ENCODE data around the gene MAPK10.

MAPK10 gene

GRCh38 chr4:86291180-86291579, 68.7 kb downstream of the MAPK10 start:
- no peak for TF ChIP-seq FOXM1 (IDR thresholded peaks at IDR 0.05; ENCODE audit: borderline replicate concordance)
- TF ChIP-seq SUZ12 (IDR thresholded peaks at IDR 0.05) = no peak
- no peak for TF ChIP-seq LEF1 (IDR thresholded peaks at IDR 0.05; ENCODE audit: borderline replicate concordance)
- no peak for TF ChIP-seq ZNF384 (IDR thresholded peaks at IDR 0.05)
- no peak for TF ChIP-seq ELF4 (IDR thresholded peaks at IDR 0.05)
- TF ChIP-seq HDGF (IDR thresholded peaks at IDR 0.05; ENCODE audit: borderline replicate concordance) = no peak
- TF ChIP-seq NFRKB (IDR thresholded peaks at IDR 0.05) = no peak
- no peak for TF ChIP-seq FOXK2 (IDR thresholded peaks at IDR 0.05)
- CTCF ChIA-PET = no interaction called here
- no peak for DNase-seq (ENCODE audit: extremely low spot score)
- POLR2A ChIA-PET = no interaction called here

- DNase-seq (ENCODE audit: extremely low spot score) = no peak
- no peak for TF ChIP-seq HDGF (IDR thresholded peaks at IDR 0.05; ENCODE audit: borderline replicate concordance)
- CTCF ChIA-PET = interaction anchor here (1.2 kb wide), 1 partner anchor 26 kb away, joined by 3 read pairs; no protein-coding TSS in a partner anchor
- POLR2A ChIA-PET = no interaction called here
These were observed 73.1 kb downstream of the MAPK10 start for GRCh38 chr4:86286726-86287125.

GRCh38 chr4:86283371-86283770, 76.5 kb downstream of the MAPK10 start:
- TF ChIP-seq SUZ12 (IDR thresholded peaks at IDR 0.05) = no peak
- TF ChIP-seq FOXK2 (IDR thresholded peaks at IDR 0.05) = no peak
- no peak for TF ChIP-seq CTBP1 (IDR thresholded peaks at IDR 0.05; ENCODE audit: borderline replicate concordance)
- no peak for TF ChIP-seq PKNOX1 (IDR thresholded peaks at IDR 0.05)
- TF ChIP-seq NFRKB (IDR thresholded peaks at IDR 0.05) = no peak
- no peak for TF ChIP-seq ARNT (IDR thresholded peaks at IDR 0.05)
- TF ChIP-seq HDGF (IDR thresholded peaks at IDR 0.05; ENCODE audit: borderline replicate concordance) = no peak
- TF ChIP-seq BHLHE40 (IDR thresholded peaks at IDR 0.05; ENCODE audit: borderline replicate concordance) = no peak
- TF ChIP-seq TARDBP (IDR thresholded peaks at IDR 0.05) = no peak
- TF ChIP-seq LEF1 (IDR thresholded peaks at IDR 0.05; ENCODE audit: borderline replicate concordance) = no peak
- TF ChIP-seq SP1 (IDR thresholded peaks at IDR 0.05) = no peak
- TF ChIP-seq FOXA1 (IDR thresholded peaks at IDR 0.05) = no peak
- TF ChIP-seq ELF4 (IDR thresholded peaks at IDR 0.05) = no peak
- no peak for TF ChIP-seq ZNF384 (IDR thresholded peaks at IDR 0.05)
- no peak for TF ChIP-seq L3MBTL2 (conservative IDR thresholded peaks at IDR 0.05)
- TF ChIP-seq FOXM1 (IDR thresholded peaks at IDR 0.05; ENCODE audit: borderline replicate concordance) = no peak
- ChIA-PET POLR2A (no interaction called here), CTCF (no interaction called here)

GRCh38 chr4:86280246-86280645, 79.6 kb downstream of the MAPK10 start:
- no peak for TF ChIP-seq SUZ12 (IDR thresholded peaks at IDR 0.05)
- TF ChIP-seq LEF1 (IDR thresholded peaks at IDR 0.05; ENCODE audit: borderline replicate concordance) = no peak
- no peak for TF ChIP-seq ARNT (IDR thresholded peaks at IDR 0.05)
- no peak for TF ChIP-seq SP1 (IDR thresholded peaks at IDR 0.05)
- TF ChIP-seq HDGF (IDR thresholded peaks at IDR 0.05; ENCODE audit: borderline replicate concordance) = no peak
- no peak for TF ChIP-seq L3MBTL2 (conservative IDR thresholded peaks at IDR 0.05)
- no peak for TF ChIP-seq BHLHE40 (IDR thresholded peaks at IDR 0.05; ENCODE audit: borderline replicate concordance)
- TF ChIP-seq FOXK2 (IDR thresholded peaks at IDR 0.05) = no peak
- TF ChIP-seq ELF4 (IDR thresholded peaks at IDR 0.05) = no peak
- no peak for TF ChIP-seq FOXM1 (IDR thresholded peaks at IDR 0.05; ENCODE audit: borderline replicate concordance)
- TF ChIP-seq FOXA1 (IDR thresholded peaks at IDR 0.05) = no peak
- no peak for TF ChIP-seq CTBP1 (IDR thresholded peaks at IDR 0.05; ENCODE audit: borderline replicate concordance)
- TF ChIP-seq ZNF384 (IDR thresholded peaks at IDR 0.05) = no peak
- TF ChIP-seq NFRKB (IDR thresholded peaks at IDR 0.05) = no peak
- TF ChIP-seq TARDBP (IDR thresholded peaks at IDR 0.05) = no peak
- no peak for DNase-seq (ENCODE audit: extremely low spot score)
- CTCF ChIA-PET = no interaction called here
- POLR2A ChIA-PET = no interaction called here

More at GRCh38 chr4:86283371-86283770, 76.5 kb downstream of the MAPK10 start:
- no peak for DNase-seq (ENCODE audit: extremely low spot score)

GRCh38 chr4:86279293-86279960, 80.4 kb downstream of the MAPK10 start:
- POLR2A ChIA-PET = no interaction called here
- CTCF ChIA-PET = no interaction called here
- TF ChIP-seq BHLHE40 (IDR thresholded peaks at IDR 0.05; ENCODE audit: borderline replicate concordance) (no peak), ARNT (IDR thresholded peaks at IDR 0.05) (no peak), L3MBTL2 (conservative IDR thresholded peaks at IDR 0.05) (no peak), ZNF384 (IDR thresholded peaks at IDR 0.05) (no peak), FOXK2 (IDR thresholded peaks at IDR 0.05) (no peak), FOXA1 (IDR thresholded peaks at IDR 0.05) (no peak), SUZ12 (IDR thresholded peaks at IDR 0.05) (no peak), CTBP1 (IDR thresholded peaks at IDR 0.05; ENCODE audit: borderline replicate concordance) (no peak), PKNOX1 (IDR thresholded peaks at IDR 0.05) (no peak), HDGF (IDR thresholded peaks at IDR 0.05; ENCODE audit: borderline replicate concordance) (no peak), TARDBP (IDR thresholded peaks at IDR 0.05) (no peak), LEF1 (IDR thresholded peaks at IDR 0.05; ENCODE audit: borderline replicate concordance) (no peak)
- DNase-seq (ENCODE audit: extremely low spot score) = no peak

GRCh38 chr4:86278126-86278525, 81.7 kb downstream of the MAPK10 start:
- DNase-seq (ENCODE audit: extremely low spot score) = no peak
- POLR2A ChIA-PET = no interaction called here
- TF ChIP-seq SUZ12 (IDR thresholded peaks at IDR 0.05) (no peak), CTBP1 (IDR thresholded peaks at IDR 0.05; ENCODE audit: borderline replicate concordance) (no peak), BHLHE40 (IDR thresholded peaks at IDR 0.05; ENCODE audit: borderline replicate concordance) (no peak), ZNF384 (IDR thresholded peaks at IDR 0.05) (no peak), FOXM1 (IDR thresholded peaks at IDR 0.05; ENCODE audit: borderline replicate concordance) (no peak), ELF4 (IDR thresholded peaks at IDR 0.05) (no peak), TARDBP (IDR thresholded peaks at IDR 0.05) (no peak), HDGF (IDR thresholded peaks at IDR 0.05; ENCODE audit: borderline replicate concordance) (no peak), L3MBTL2 (conservative IDR thresholded peaks at IDR 0.05) (no peak), FOXK2 (IDR thresholded peaks at IDR 0.05) (no peak), LEF1 (IDR thresholded peaks at IDR 0.05; ENCODE audit: borderline replicate concordance) (no peak), PKNOX1 (IDR thresholded peaks at IDR 0.05) (no peak), NFRKB (IDR thresholded peaks at IDR 0.05) (no peak), SP1 (IDR thresholded peaks at IDR 0.05) (no peak), FOXA1 (IDR thresholded peaks at IDR 0.05) (no peak), ARNT (IDR thresholded peaks at IDR 0.05) (no peak)

More at GRCh38 chr4:86278126-86278525, 81.7 kb downstream of the MAPK10 start:
- CTCF ChIA-PET = no interaction called here
